ENCODE data around the gene UBE4A.

Gene UBE4A

DNA sequence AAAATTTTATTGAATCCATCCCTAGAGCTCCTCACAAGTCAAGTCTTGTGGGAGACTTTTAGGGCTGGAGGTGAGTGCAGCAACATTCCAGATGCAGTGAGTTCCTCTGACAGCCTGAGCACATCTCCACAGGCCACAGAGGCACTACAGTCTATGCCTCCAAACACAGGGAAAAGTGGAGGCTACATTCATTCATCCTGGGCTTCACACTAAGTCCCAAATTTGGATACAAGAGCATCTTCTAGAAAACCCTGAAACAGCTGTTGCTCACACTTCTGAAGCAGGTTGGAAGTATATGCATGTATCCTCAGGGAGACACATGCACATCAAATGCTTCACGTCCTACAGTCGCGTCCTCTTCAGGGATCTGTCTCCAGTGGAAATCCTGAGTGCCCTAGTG lies 18.1 kb upstream of the UBE4A start:
- DNase-seq (ENCODE audit: low read depth): no peak
- TF ChIP-seq, protein P1, sequence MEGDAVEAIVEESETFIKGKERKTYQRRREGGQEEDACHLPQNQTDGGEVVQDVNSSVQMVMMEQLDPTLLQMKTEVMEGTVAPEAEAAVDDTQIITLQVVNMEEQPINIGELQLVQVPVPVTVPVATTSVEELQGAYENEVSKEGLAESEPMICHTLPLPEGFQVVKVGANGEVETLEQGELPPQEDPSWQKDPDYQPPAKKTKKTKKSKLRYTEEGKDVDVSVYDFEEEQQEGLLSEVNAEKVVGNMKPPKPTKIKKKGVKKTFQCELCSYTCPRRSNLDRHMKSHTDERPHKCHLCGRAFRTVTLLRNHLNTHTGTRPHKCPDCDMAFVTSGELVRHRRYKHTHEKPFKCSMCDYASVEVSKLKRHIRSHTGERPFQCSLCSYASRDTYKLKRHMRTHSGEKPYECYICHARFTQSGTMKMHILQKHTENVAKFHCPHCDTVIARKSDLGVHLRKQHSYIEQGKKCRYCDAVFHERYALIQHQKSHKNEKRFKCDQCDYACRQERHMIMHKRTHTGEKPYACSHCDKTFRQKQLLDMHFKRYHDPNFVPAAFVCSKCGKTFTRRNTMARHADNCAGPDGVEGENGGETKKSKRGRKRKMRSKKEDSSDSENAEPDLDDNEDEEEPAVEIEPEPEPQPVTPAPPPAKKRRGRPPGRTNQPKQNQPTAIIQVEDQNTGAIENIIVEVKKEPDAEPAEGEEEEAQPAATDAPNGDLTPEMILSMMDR (IDR thresholded peaks at IDR 0.05; ENCODE audit: low read depth, low read length, missing control alignments): no peak
- no peak overlapping the region for H3K4me3 ChIP-seq (ENCODE audit: low read depth, low read length)

- TF ChIP-seq, protein P1 (IDR thresholded peaks at IDR 0.05; ENCODE audit: low read depth, low read length, missing control alignments): no peak
- DNase-seq (ENCODE audit: low read depth): no peak
- H3K4me3 ChIP-seq (ENCODE audit: low read depth, low read length): no peak overlapping the region
Observed at GRCh38 chr11:118341815-118342489, 17.4 kb upstream of the UBE4A start.

DNA sequence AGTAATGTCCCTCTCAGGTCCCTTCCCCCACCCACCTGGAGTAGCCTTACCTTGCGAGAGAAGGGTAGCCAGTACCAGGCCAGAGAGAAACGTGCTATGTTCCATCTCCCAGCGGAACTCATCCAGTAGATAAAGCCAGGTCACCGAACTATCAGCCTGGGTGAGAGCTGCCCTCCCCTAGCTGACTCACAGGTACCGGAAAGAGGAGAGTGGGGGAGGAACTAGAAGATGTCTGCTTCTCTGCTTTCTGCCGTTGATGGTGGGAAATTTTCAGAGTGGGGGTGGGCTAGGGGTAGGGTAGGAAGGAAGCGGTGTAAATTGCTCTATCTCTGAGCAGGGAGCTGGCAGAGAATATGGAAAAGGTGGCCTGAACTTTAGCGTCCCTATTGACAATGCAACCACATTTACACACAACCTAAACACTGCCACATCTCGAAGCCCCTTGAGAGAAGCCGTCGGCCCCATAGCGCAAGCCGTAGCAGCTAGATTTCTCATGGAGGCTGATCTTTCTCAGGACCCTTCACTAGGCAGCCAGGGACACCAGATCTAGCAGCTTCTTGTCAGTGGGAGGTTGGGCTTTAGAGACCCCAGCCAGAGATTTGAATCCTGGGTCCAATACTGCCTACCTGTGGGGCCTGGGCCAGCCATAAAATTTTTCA lies 16.8 kb upstream of the UBE4A start, which contains the start of gene CD3D:
Gene CD3D, minus strand, starts transcription at position 203 of the 659 bp plus-strand sequence. Its CDS starts 98 bp downstream, at position 105.
- no peak within 1 kb of the TSS for H3K4me3 ChIP-seq (ENCODE audit: low read depth, low read length)
- TF ChIP-seq, protein P1 (IDR thresholded peaks at IDR 0.05; ENCODE audit: low read depth, low read length, missing control alignments): no peak
- no peak for DNase-seq (ENCODE audit: low read depth)

DNA sequence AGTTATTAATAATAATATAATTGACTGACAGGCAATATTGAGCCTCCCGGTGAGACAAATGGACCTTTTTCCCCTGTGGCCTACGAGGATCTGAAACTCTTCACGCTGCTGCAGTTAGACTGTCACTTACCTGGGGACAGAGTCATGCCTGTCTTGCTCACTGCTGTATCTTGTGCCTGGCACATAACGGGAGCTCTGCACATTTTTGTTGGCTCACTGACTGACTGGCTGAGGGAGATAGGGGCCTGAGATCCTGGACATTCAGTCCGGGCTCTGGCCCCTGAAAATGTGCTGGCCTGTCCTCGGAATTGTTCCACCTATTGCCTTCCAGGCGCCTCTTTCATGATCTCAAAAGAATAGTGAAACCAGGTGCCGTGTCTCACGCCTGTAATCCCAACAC lies 16.2 kb upstream of the UBE4A start:
- no peak overlapping the region for H3K4me3 ChIP-seq (ENCODE audit: low read depth, low read length)
- no peak for DNase-seq (ENCODE audit: low read depth)
- TF ChIP-seq, protein P1 (IDR thresholded peaks at IDR 0.05; ENCODE audit: low read depth, low read length, missing control alignments): no peak

DNA sequence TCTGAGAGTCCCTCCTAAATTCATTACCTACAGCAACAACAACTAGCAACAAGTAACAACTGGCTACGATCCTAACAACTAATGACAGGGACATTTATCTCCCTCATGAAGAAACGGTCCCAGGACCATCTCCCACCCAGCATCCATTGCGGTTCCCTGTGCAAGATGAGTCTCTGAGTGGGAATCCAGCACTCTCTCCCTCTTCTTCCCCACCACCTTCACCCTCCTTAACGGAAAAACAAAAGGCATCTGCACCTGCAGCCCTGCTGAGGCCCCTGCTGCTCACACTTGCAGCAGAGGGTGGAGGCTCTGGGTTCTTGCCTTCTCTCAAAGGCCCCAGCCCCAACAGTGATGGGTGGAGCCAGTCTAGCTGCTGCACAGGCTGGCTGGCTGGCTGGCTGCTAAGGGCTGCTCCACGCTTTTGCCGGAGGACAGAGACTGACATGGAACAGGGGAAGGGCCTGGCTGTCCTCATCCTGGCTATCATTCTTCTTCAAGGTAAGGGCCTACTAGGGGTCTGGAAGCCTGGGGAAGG lies 15.4 kb upstream of the UBE4A start, which contains the start of gene CD3G:
Gene CD3G, plus strand, starts transcription at position 364 of the 535 bp plus-strand sequence. Its CDS starts 80 bp downstream, at position 444.
- TF ChIP-seq, protein P1 (IDR thresholded peaks at IDR 0.05; ENCODE audit: low read depth, low read length, missing control alignments): no peak
- no peak for DNase-seq (ENCODE audit: low read depth)
- H3K4me3 ChIP-seq (ENCODE audit: low read depth, low read length): no peak within 1 kb of the TSS

DNA sequence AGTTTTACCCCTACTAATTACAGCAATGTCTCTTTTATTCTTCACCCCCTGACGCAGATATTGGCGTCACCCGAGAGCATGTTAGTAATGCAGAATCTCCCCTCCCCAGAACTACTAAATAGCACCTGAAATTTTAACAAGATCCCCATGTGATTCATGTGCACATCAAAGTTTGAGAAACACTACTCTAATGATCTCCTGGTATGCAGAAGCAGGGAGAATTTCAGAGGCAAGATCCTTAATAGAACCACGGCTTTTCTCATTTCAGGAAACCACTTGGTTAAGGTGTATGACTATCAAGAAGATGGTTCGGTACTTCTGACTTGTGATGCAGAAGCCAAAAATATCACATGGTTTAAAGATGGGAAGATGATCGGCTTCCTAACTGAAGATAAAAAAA lies 9.9 kb upstream of the UBE4A start:
- TF ChIP-seq, protein P1 (IDR thresholded peaks at IDR 0.05; ENCODE audit: low read depth, low read length, missing control alignments): no peak
- no peak for DNase-seq (ENCODE audit: low read depth)
- no peak overlapping the region for H3K4me3 ChIP-seq (ENCODE audit: low read depth, low read length)

Measured in GM12864 (cell line).